ENCODE measurements around the gene CCDC197.

CCDC197 gene

GRCh38 chr14:94026889-94027469 lies 29.9 kb downstream of the CCDC197 start:
- no peak for DNase-seq

- DNase-seq = no peak
Measured at GRCh38 chr14:94027566-94028449, 30.7 kb downstream of the CCDC197 start.

- DNase-seq = no peak
Measured at GRCh38 chr14:94028450-94028826, 31.3 kb downstream of the CCDC197 start.

GRCh38 chr14:94029265-94029664 lies 32.2 kb downstream of the CCDC197 start:
- DNase-seq = no peak

GRCh38 chr14:94029671-94030203 lies 32.6 kb downstream of the CCDC197 start:
- DNase-seq = no peak

- no peak for DNase-seq
Measured at GRCh38 chr14:94030571-94030970, 33.5 kb downstream of the CCDC197 start.

GRCh38 chr14:94031161-94031882 lies 34.2 kb downstream of the CCDC197 start:
- no peak for DNase-seq

- no peak for DNase-seq
Measured at GRCh38 chr14:94031883-94032279, 34.8 kb downstream of the CCDC197 start.

- DNase-seq = no peak
Measured at GRCh38 chr14:94034886-94035285, 37.8 kb downstream of the CCDC197 start.

- DNase-seq = peak; percentile 58
Measured at GRCh38 chr14:94036313-94037167, 39.4 kb downstream of the CCDC197 start.

- no peak for DNase-seq
Measured at GRCh38 chr14:94037954-94038353, 40.9 kb downstream of the CCDC197 start.

GRCh38 chr14:94038510-94038909 lies 41.4 kb downstream of the CCDC197 start:
- DNase-seq = no peak

- DNase-seq = no peak
Measured at GRCh38 chr14:94038921-94039629, 42.0 kb downstream of the CCDC197 start.

GRCh38 chr14:94040247-94040646 lies 43.1 kb downstream of the CCDC197 start:
- no peak for DNase-seq

- no peak for DNase-seq
Measured at GRCh38 chr14:94040796-94041195, 43.7 kb downstream of the CCDC197 start.

- DNase-seq = peak; percentile 33
Measured at GRCh38 chr14:94041551-94042346, 44.6 kb downstream of the CCDC197 start.

GRCh38 chr14:94042433-94043091 lies 45.5 kb downstream of the CCDC197 start:
- DNase-seq = no peak

GRCh38 chr14:94043111-94043755 lies 46.1 kb downstream of the CCDC197 start:
- DNase-seq = no peak

- DNase-seq = no peak
Measured at GRCh38 chr14:94043756-94044475, 46.8 kb downstream of the CCDC197 start.

Data from fibroblast of skin of abdomen (primary cell).